ENCODE results near the gene GALNT8.

GRCh38 chr12:4703676-4704075 lies 16.5 kb upstream of the GALNT8 start:
- no peak for TF ChIP-seq POLR2A (IDR thresholded peaks at IDR 0.05; ENCODE audit: low read depth, low read length)
- no peak for TF ChIP-seq TAF1 (IDR thresholded peaks at IDR 0.05; ENCODE audit: low read depth, low read length)
- no peak for TF ChIP-seq POLR2AphosphoS5 (IDR thresholded peaks at IDR 0.05; ENCODE audit: low read depth, low read length)
- no peak for TF ChIP-seq SPI1 (IDR thresholded peaks at IDR 0.05; ENCODE audit: low read depth, low read length)
- TF ChIP-seq POU2F2 (IDR thresholded peaks at IDR 0.05; ENCODE audit: low read depth, low read length), result no peak
- no peak for TF ChIP-seq PAX5 (IDR thresholded peaks at IDR 0.05; ENCODE audit: insufficient read depth, low read length, severe bottlenecking)
